22Rv1 (cell line): ENCODE measurements around the gene PRODH2.

Experiments
- H3K27ac ChIP-seq: fragments of 450-650 bp; 2 replicates; pipeline ENCODE4 v1.5.1; 2017
- CTCF ChIP-seq: fragments of 450-650 bp; IDR thresholded peaks from 2 replicates; pipeline ENCODE4 v1.5.1; 2017; ENCODE audit warnings: mild to moderate bottlenecking
- ZFX ChIP-seq: fragments of 450-650 bp; IDR thresholded peaks from 2 replicates; pipeline ENCODE4 v1.6.1; 2017; ENCODE audit warnings: antibody characterized with exemption, borderline replicate concordance

PRODH2 gene

GRCh38 chr19:35812220-35813042 lies at the start of gene PRODH2:
Gene PRODH2, minus strand, starts transcription at chr19:35812845. Its CDS starts 40 bp downstream, at chr19:35812805.
- TF ChIP-seq CTCF (no peak), ZFX (no peak)
- H3K27ac ChIP-seq = no peak within 1 kb of the TSS

GRCh38 chr19:35861640-35862160 lies 49.1 kb upstream of the PRODH2 start:
- H3K27ac ChIP-seq = no peak overlapping the region
- no peak for TF ChIP-seq ZFX

- no peak for TF ChIP-seq ZFX
- TF ChIP-seq CTCF = no peak
- H3K27ac ChIP-seq = no peak overlapping the region
These were observed 48.4 kb upstream of the PRODH2 start for GRCh38 chr19:35860818-35861639.

GRCh38 chr19:35860436-35860817 lies 47.8 kb upstream of the PRODH2 start:
- no peak overlapping the region for H3K27ac ChIP-seq
- TF ChIP-seq CTCF (no peak), ZFX (no peak)

- TF ChIP-seq CTCF (no peak), ZFX (no peak)
- no peak overlapping the region for H3K27ac ChIP-seq
These were observed 46.8 kb upstream of the PRODH2 start for GRCh38 chr19:35859414-35859813.

- TF ChIP-seq CTCF (no peak), ZFX (no peak)
- no peak overlapping the region for H3K27ac ChIP-seq
These were observed 45.7 kb upstream of the PRODH2 start for GRCh38 chr19:35858311-35858710.

- TF ChIP-seq ZFX (no peak), CTCF (no peak)
- no peak within 1 kb of the TSS for H3K27ac ChIP-seq
These were observed 44.0 kb upstream of the PRODH2 start, which contains the start of gene KIRREL2 for GRCh38 chr19:35856546-35857149. Gene KIRREL2, plus strand, starts transcription at chr19:35856911. Its CDS starts 209 bp downstream, at chr19:35857120.
